Measurements from ENCODE around the gene MMP27. TPM values are rescaled to one million over a fixed set of nuclear protein-coding genes. Genes with fewer than 3 reads are reported as not detected.
"Not testable (repeated sequence)": the region's sequence is repeated elsewhere in the genome, so short reads cannot be mapped to it uniquely, and the experiment has no call there.

Gene MMP27
- total RNA-seq, 1 experiment from 2014 or later = not detected

DNA sequence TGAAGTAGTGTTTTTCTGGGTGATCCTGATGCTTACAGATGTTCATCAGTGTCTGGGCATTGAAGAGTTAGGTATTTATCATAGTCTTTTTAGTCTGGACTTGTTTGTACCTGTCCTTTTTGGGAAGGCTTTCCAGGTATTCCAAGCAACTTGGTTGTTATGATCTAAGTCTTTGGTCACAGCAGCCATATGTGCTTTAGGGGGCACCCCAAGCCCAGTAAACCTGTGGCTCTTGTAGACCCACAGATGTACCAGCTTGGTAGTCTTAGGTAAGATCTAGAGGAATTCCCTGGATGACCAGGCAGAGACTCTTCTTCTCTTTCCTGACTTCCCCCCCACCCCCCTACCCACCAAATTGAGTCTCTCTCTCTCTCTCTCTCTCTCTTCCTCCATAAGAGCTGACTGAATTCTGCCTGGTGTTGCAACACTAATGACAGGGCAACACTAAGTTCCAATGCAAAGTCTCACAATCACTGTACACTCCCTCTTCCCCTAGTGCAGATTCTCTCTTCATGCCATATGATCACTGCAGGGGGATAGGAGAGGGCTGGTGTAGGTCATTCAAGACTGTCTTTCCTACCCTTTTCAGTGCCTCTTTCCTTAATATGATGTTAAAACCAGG lies 43.6 kb upstream of the MMP27 start:
- Histone ChIP-seq H3K36me3 (ENCODE audit: low read depth) (no peaks in the 10 kb centered on the region), H3F3A (ENCODE audit: insufficient read depth, low read depth) (no peaks in the 10 kb centered on the region), H3K9me2 (ENCODE audit: insufficient read depth) (no peaks in the 10 kb centered on the region; the same call in 1 of the 2 replicates), H2AFZ (no peak overlapping the region), H4K20me1 (ENCODE audit: insufficient read depth) (no peaks in the 10 kb centered on the region), H3K27ac (no peak overlapping the region), H3K4me3 (no peak overlapping the region), H3K79me2 (ENCODE audit: low read depth) (no peaks in the 10 kb centered on the region), H3K4me2 (no peak overlapping the region), H3K4me1 (replicated peaks; ENCODE audit: insufficient read depth) (no peaks in the 10 kb centered on the region), H3K9me3 (ENCODE audit: insufficient read depth, low read depth) (peaks cover 10% of the 10 kb centered on the region; the same call in 1 of the 2 replicates), H3K27me3 (ENCODE audit: insufficient read depth, low read depth) (no peaks in the 10 kb centered on the region)
- no peak for DNase-seq
- intact Hi-C loops (cut with micrococcal nuclease; ENCODE audit: unreplicated experiment) = no loop called here
- POLR2A ChIA-PET (ENCODE audit: unreplicated experiment) = no interaction called here
- BruUV-seq (replicated peaks) = TSS peak; percentile 21
- CTCF ChIA-PET = no interaction called here
- TF ChIP-seq, protein P1, sequence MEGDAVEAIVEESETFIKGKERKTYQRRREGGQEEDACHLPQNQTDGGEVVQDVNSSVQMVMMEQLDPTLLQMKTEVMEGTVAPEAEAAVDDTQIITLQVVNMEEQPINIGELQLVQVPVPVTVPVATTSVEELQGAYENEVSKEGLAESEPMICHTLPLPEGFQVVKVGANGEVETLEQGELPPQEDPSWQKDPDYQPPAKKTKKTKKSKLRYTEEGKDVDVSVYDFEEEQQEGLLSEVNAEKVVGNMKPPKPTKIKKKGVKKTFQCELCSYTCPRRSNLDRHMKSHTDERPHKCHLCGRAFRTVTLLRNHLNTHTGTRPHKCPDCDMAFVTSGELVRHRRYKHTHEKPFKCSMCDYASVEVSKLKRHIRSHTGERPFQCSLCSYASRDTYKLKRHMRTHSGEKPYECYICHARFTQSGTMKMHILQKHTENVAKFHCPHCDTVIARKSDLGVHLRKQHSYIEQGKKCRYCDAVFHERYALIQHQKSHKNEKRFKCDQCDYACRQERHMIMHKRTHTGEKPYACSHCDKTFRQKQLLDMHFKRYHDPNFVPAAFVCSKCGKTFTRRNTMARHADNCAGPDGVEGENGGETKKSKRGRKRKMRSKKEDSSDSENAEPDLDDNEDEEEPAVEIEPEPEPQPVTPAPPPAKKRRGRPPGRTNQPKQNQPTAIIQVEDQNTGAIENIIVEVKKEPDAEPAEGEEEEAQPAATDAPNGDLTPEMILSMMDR (conservative IDR thresholded peaks at IDR 0.05) = no peak
- TF ChIP-seq EZH2 (IDR thresholded peaks at IDR 0.05; ENCODE audit: low read depth) = no peak

DNA sequence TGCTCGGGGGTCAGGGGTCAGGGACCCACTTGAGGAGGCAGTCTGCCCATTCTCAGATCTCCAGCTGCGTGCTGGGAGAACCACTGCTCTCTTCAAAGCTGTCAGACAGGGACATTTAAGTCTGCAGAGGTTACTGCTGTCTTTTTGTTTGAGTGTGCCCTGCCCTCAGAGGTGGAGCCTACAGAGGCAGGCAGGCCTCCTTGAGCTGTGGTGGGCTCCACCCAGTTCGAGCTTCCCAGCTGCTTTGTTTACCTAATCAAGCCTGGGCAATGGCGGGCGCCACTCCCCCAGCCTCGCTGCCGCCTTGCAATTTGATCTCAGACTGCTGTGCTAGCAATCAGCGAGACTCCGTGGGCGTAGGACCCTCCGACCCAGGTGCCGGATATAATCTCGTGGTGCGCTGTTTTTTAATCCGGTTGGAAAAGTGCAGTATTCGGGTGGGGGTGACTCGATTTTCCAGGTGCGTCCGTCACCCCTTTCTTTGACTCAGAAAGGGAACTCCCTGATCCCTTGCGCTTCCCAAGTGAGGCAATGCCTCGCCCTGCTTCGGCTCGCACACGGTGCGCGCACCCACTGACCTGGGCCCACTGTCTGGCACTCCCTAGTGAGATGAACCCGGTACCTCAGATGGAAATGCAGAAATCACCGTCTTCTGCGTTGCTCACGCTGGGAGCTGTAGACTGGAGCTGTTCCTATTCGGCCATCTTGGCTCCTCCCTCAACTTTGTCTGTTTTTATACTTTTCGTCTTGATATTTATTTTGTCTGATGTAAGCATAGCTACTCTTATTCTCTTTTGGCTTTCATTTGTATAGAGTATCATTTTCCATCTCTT lies 41.4 kb upstream of the MMP27 start:
- intact Hi-C loops (cut with micrococcal nuclease; ENCODE audit: unreplicated experiment); H3K36me3 ChIP-seq (ENCODE audit: low read depth); H3K4me1 ChIP-seq (replicated peaks; ENCODE audit: insufficient read depth); H3K79me2 ChIP-seq (ENCODE audit: low read depth); H4K20me1 ChIP-seq (ENCODE audit: insufficient read depth); CTCF ChIA-PET; H3K9me3 ChIP-seq (ENCODE audit: insufficient read depth, low read depth); H3K27me3 ChIP-seq (ENCODE audit: insufficient read depth, low read depth); BruUV-seq (replicated peaks); H3F3A ChIP-seq (ENCODE audit: insufficient read depth, low read depth); H3K9me2 ChIP-seq (ENCODE audit: insufficient read depth): not testable (repeated sequence)
- peak in 1 of 2 experiments; percentile 45 for DNase-seq
- POLR2A ChIA-PET (ENCODE audit: unreplicated experiment) = interaction anchor here (0.6 kb wide), 1 partner anchor 13 kb away, joined by 3 read pairs; no protein-coding TSS in a partner anchor
- peak overlapping the region; percentile 56; the same call in 1 of the 2 replicates for H3K4me3 ChIP-seq
- H3K4me2 ChIP-seq = peak overlapping the region; percentile 61
- peak overlapping the region; percentile 71 for H2AFZ ChIP-seq
- peak overlapping the region; percentile 9; the same call in 1 of the 2 replicates for H3K27ac ChIP-seq

DNA sequence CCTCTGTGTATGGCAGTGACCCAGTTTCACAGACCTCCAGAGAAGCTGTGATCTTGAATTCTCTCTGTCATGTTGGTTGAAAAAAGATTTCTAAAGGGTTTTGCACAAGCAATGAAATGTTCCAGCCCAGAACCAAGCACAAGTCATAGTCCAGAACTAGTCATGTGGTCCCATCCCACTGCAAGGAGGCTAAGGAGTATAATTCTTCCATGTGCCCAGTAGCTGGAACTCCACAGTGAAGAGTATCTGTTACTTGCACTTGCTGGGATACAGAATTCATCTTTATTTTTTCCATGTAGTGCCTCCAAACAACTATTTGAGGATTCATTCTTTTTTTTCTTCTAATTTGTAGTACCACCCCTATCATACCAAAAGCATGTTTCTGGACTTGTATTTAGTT lies 29.1 kb upstream of the MMP27 start:
- Histone ChIP-seq H4K20me1 (ENCODE audit: insufficient read depth) (no peaks in the 10 kb centered on the region), H3F3A (ENCODE audit: insufficient read depth, low read depth) (no peaks in the 10 kb centered on the region), H2AFZ (no peak overlapping the region), H3K4me2 (no peak overlapping the region), H3K27me3 (ENCODE audit: insufficient read depth, low read depth) (no peaks in the 10 kb centered on the region; the same call in 1 of the 2 replicates), H3K4me1 (replicated peaks; ENCODE audit: insufficient read depth) (no peaks in the 10 kb centered on the region), H3K36me3 (ENCODE audit: low read depth) (no peaks in the 10 kb centered on the region), H3K79me2 (ENCODE audit: low read depth) (no peaks in the 10 kb centered on the region), H3K27ac (no peak overlapping the region), H3K9me2 (ENCODE audit: insufficient read depth) (no peaks in the 10 kb centered on the region), H3K9me3 (ENCODE audit: insufficient read depth, low read depth) (no peaks in the 10 kb centered on the region), H3K4me3 (no peak overlapping the region)
- no peak for DNase-seq
- intact Hi-C loops (cut with micrococcal nuclease; ENCODE audit: unreplicated experiment) = loop anchor here (5.0 kb wide), 1 partner anchor 78 kb away; no protein-coding TSS in a partner anchor
- BruUV-seq (replicated peaks) = no TSS peak
- TF ChIP-seq, protein P1 (conservative IDR thresholded peaks at IDR 0.05) = no peak
- TF ChIP-seq EZH2 (IDR thresholded peaks at IDR 0.05; ENCODE audit: low read depth) = no peak
- ChIA-PET CTCF (no interaction called here), POLR2A (ENCODE audit: unreplicated experiment) (no interaction called here)
